GM12892 (cell line): ENCODE measurements around the gene PCDHGB4.
"Not testable (repeated sequence)": the region's sequence is repeated elsewhere in the genome, so short reads cannot be mapped to it uniquely, and the experiment has no call there.

Experiments used
- POLR2A ChIP-seq: IDR thresholded peaks from 2 replicates; pipeline ENCODE4 v1.6.1; 2011; ENCODE audit warnings: low read depth, low read length, control low read depth
- POLR2AphosphoS5 ChIP-seq: IDR thresholded peaks from 2 replicates; pipeline ENCODE4 v1.6.1; 2011; ENCODE audit warnings: low read depth, low read length, control low read depth

DNA sequence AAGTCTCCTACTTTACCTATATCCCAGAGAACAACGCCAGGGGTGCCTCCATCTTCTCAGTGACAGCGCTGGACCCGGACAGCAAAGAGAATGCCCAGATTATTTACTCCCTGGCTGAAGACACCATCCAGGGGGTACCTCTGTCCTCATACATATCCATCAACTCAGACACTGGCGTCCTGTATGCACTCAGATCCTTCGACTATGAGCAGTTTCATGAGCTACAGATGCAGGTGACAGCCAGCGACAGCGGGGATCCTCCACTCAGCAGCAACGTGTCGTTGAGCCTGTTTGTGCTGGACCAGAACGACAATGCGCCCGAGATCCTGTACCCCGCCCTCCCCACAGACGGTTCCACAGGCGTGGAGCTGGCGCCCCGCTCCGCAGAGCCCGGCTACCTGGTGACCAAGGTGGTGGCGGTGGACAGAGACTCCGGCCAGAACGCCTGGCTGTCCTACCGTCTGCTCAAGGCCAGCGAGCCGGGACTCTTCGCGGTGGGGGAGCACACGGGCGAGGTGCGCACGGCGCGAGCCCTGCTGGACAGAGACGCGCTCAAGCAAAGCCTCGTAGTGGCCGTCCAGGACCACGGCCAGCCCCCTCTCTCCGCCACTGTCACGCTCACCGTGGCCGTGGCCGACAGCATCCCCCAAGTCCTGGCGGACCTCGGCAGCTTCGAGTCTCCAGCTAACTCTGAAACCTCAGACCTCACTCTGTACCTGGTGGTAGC is 27.2 kb downstream of the PCDHGB4 start:
- TF ChIP-seq POLR2A, POLR2AphosphoS5: not testable (repeated sequence)
